Measurements from ENCODE around the gene HBA2. TPM values are rescaled to one million over a fixed set of nuclear protein-coding genes. Genes with fewer than 3 reads are reported as not detected.

The HBA2 gene
- total and polyA plus RNA-seq, 2 of the 4 experiments (the other 2 are of a cell fraction) = not detected

- Histone ChIP-seq H3K4me1 (ENCODE audit: control insufficient read depth, insufficient read depth, low read length) (peaks cover 5% of the 10 kb centered on the region; the same call in 1 of the 2 replicates), H3K9ac (ENCODE audit: low read depth, low read length) (no peak within 1 kb of the TSS), H2BK20ac (ENCODE audit: low read depth, low read length) (no peak within 1 kb of the TSS), H3K14ac (replicated peaks; ENCODE audit: low read depth, low read length) (no peak within 1 kb of the TSS), H3K27me3 (ENCODE audit: control insufficient read depth, insufficient read depth, low read length) (peaks cover 30% of the 10 kb centered on the region), H3K23ac (ENCODE audit: low read depth, low read length) (no peak within 1 kb of the TSS), H2BK5ac (ENCODE audit: low read depth, low read length, poor library complexity, severe bottlenecking) (no peak within 1 kb of the TSS), H3K27ac (ENCODE audit: insufficient read depth, low read length) (no peak within 1 kb of the TSS), H4K5ac (ENCODE audit: low read depth, low read length) (no peak within 1 kb of the TSS), H4K8ac (ENCODE audit: low read depth in 2 of 2, low read length in 2 of 2) (no peak within 1 kb of the TSS), H3K9me3 (ENCODE audit: control insufficient read depth, insufficient read depth, low read length) (0 out of 2 replicates have a peak, but pooled peaks cover 2% of the 10 kb centered on the region), H2AFZ (replicated peaks; ENCODE audit: low read length, poor library complexity) (peak within 1 kb of the TSS; percentile 84), H2AK9ac (replicated peaks; ENCODE audit: low read depth, low read length, poor library complexity) (peak within 1 kb of the TSS; percentile 71), H3K79me1 (ENCODE audit: low read depth in 1 of 2, low read length in 2 of 2) (0 out of 4 replicates have a peak, but pooled peaks cover 0 to 8% of the 10 kb centered on the region in 2 experiments), H4K91ac (ENCODE audit: insufficient read depth, low read depth, low read length) (no peak within 1 kb of the TSS), H2AK5ac (ENCODE audit: low read depth, low read length) (no peak within 1 kb of the TSS; the same call in 1 of the 2 replicates), H3K9me1 (ENCODE audit: insufficient read depth, low read length) (no peaks in the 10 kb centered on the region), H3K4ac (ENCODE audit: low read depth, low read length) (no peak within 1 kb of the TSS), H3K56ac (ENCODE audit: extremely low read depth, insufficient read depth, low read length) (no peak within 1 kb of the TSS; the same call in 1 of the 2 replicates), H3K18ac (ENCODE audit: low read depth, low read length) (no peak within 1 kb of the TSS), H3K4me3 (ENCODE audit: insufficient read depth, low read depth, low read length) (peak within 1 kb of the TSS; percentile 8), H2BK15ac (ENCODE audit: low read depth, low read length) (no peak within 1 kb of the TSS), H2BK120ac (ENCODE audit: low read depth, low read length) (no peak within 1 kb of the TSS), H3K4me2 (ENCODE audit: low read depth, low read length) (peak within 1 kb of the TSS; percentile 84), H4K20me1 (ENCODE audit: insufficient read depth, low read length) (peaks cover 15% of the 10 kb centered on the region), H3K36me3 (ENCODE audit: control insufficient read depth, insufficient read depth, low read length) (peaks cover 4% of the 10 kb centered on the region; the same call in 1 of the 2 replicates)
- dilution Hi-C loops (cut with HindIII; ENCODE audit: low sequenced_read_pairs, unreplicated experiment) = no loop called here
- DNase-seq (no peak), ATAC-seq (ENCODE audit: low read depth) (peak; percentile 52)
- BruUV-seq (replicated peaks) = no TSS peak
- intact Hi-C loops (cut with micrococcal nuclease) = loop anchor here (5.0 kb wide), 1 partner anchor 43 kb away; the partner anchor contains the start of gene NPRL3
- no peak for TF ChIP-seq MAZ (IDR thresholded peaks at IDR 0.05; ENCODE audit: borderline replicate concordance, low read depth, low read length)
- peak; percentile 46 for TF ChIP-seq SMC3 (IDR thresholded peaks at IDR 0.05; ENCODE audit: low read depth, low read length)
- TF ChIP-seq CTCF (conservative IDR thresholded peaks at IDR 0.05; ENCODE audit: low read depth, low read length) = peak; percentile 71
- TF ChIP-seq RAD21 (IDR thresholded peaks at IDR 0.05; ENCODE audit: low read length) = peak; percentile 51
- ChIA-PET CTCF (interaction anchor here (0.8 to 2.5 kb wide), 5 partner anchors 21 to 76 kb away, joined by 3 to 11 read pairs (median 4); no protein-coding TSS in a partner anchor), POLR2A (ENCODE audit: unreplicated experiment) (no interaction called here)
- in situ Hi-C loops (cut with MboI; ENCODE audit: low sequenced_read_pairs) = loop anchor here (5.0 kb wide), 1 partner anchor 73 kb away; no protein-coding TSS in a partner anchor
- WGBS, 2 experiments (ENCODE audit: extremely low coverage in 2 of 2, insufficient read length in 1 of 2) = 5% methylated on average over 28 of the region's 59 CpGs; no CpG with 5 or more reads in 1 of the 2 experiments
Measured at GRCh38 chr16:180101-180675, 7.5 kb downstream of the HBA2 start, which contains the start of gene HBQ1. Gene HBQ1 (plus strand): TSS chr16:180459. CDS start chr16:180487, 28 bp downstream.
